ENCODE data around the gene FRY.

DNA sequence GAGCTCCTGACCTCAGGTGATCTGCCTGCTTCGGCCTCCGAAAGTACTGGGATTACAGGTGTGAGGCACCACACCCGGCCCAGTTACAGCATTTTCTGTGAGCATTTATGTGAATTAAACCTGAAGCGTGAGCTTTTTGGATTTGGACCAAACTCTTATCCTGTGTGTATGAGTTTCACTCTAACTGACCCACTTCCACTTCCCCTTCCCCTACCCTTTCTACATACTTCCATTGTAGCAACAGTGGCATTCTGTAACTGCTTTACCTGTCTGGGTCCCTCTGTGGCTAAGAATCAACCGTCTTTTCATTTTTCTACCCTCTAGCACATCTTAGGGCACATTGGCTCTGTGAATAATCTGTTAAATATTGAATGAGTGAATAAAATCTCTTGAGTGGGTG lies 16.2 kb downstream of the FRY start:
- TF ChIP-seq, protein P1, sequence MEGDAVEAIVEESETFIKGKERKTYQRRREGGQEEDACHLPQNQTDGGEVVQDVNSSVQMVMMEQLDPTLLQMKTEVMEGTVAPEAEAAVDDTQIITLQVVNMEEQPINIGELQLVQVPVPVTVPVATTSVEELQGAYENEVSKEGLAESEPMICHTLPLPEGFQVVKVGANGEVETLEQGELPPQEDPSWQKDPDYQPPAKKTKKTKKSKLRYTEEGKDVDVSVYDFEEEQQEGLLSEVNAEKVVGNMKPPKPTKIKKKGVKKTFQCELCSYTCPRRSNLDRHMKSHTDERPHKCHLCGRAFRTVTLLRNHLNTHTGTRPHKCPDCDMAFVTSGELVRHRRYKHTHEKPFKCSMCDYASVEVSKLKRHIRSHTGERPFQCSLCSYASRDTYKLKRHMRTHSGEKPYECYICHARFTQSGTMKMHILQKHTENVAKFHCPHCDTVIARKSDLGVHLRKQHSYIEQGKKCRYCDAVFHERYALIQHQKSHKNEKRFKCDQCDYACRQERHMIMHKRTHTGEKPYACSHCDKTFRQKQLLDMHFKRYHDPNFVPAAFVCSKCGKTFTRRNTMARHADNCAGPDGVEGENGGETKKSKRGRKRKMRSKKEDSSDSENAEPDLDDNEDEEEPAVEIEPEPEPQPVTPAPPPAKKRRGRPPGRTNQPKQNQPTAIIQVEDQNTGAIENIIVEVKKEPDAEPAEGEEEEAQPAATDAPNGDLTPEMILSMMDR (IDR thresholded peaks at IDR 0.05): no peak
- TF ChIP-seq POLR2A (IDR thresholded peaks at IDR 0.05): no peak

Measured in gastroesophageal sphincter (tissue), 3 donors.